IMR-90 (cell line): ENCODE data around the gene NOS3. TPM values are rescaled to one million over a fixed set of nuclear protein-coding genes. Genes with fewer than 3 reads are reported as not detected.

Experiments used
- ATAC-seq: fragments of 200-7000 bp; cut with Tn5 transposase; 2 replicates; pipeline ENCODE4 v1.9.1; 2020; ENCODE audit warnings: low read depth, mild to moderate bottlenecking, moderate library complexity
- BruUV-seq: library from RNA; stranded (reverse); fragments of 400-500 nt; replicated peaks from 2 replicates; lab custom pipeline; 2021; lab: Mats Ljungman, UMichigan
- CTCF ChIA-PET: fragments of 300-600 bp; formaldehyde crosslinking; extraction: SDS; loops from one replicate; lab custom pipeline; 2021; ENCODE audit warnings: antibody characterized with exemption; lab: Yijun Ruan, JAX
- POLR2A ChIA-PET: fragments of 300-600 bp; sonication (Branson Sonifier 250); formaldehyde crosslinking; loops from one replicate; lab custom pipeline; 2022; ENCODE audit warnings: antibody characterized with exemption; ENCODE audit not compliant: unreplicated experiment; lab: Charles Lee
- DNase-seq: peaks from one replicate; pipeline ENCODE4 v3.0.0; 2013
- H2AFZ ChIP-seq: replicated peaks from 2 replicates; pipeline ENCODE3; 2013; ENCODE audit warnings: low read length, mild to moderate bottlenecking; ENCODE audit not compliant: poor library complexity
- H2AK5ac ChIP-seq: 2 replicates; pipeline ENCODE4 v1.6.1; 2013; ENCODE audit warnings: low read depth, low read length, inconsistent platforms
- H2AK9ac ChIP-seq: replicated peaks from 2 replicates; pipeline ENCODE3; 2013; ENCODE audit warnings: mild to moderate bottlenecking, low read depth, low read length, moderate library complexity; ENCODE audit not compliant: poor library complexity
- H2BK120ac ChIP-seq: 2 replicates; pipeline ENCODE4 v1.6.1; 2013; ENCODE audit warnings: low read depth, low read length, inconsistent platforms
- H2BK15ac ChIP-seq: 3 replicates; pipeline ENCODE4 v1.6.1; 2013; ENCODE audit warnings: low read depth, low read length, inconsistent platforms
- H2BK20ac ChIP-seq: 2 replicates; pipeline ENCODE4 v1.6.1; 2013; ENCODE audit warnings: low read depth, mild to moderate bottlenecking, inconsistent platforms, low read length, moderate library complexity
- H2BK5ac ChIP-seq: 2 replicates; pipeline ENCODE4 v1.6.1; 2013; ENCODE audit warnings: mild to moderate bottlenecking, low read depth, low read length, inconsistent platforms; ENCODE audit not compliant: poor library complexity, severe bottlenecking
- H3K14ac ChIP-seq: replicated peaks from 2 replicates; pipeline ENCODE4 v1.6.1; 2013; ENCODE audit warnings: low read depth, low read length, inconsistent platforms
- H3K18ac ChIP-seq: 2 replicates; pipeline ENCODE4 v1.6.1; 2013; ENCODE audit warnings: low read depth, low read length, control low read depth
- H3K23ac ChIP-seq: 2 replicates; pipeline ENCODE4 v1.6.1; 2013; ENCODE audit warnings: low read depth, low read length, inconsistent platforms
- H3K27ac ChIP-seq: 2 replicates; pipeline ENCODE4 v1.5.1; 2013; ENCODE audit warnings: mild to moderate bottlenecking, control low read depth, low read length; ENCODE audit not compliant: insufficient read depth
- H3K27me3 ChIP-seq: 2 replicates; pipeline ENCODE4 v1.6.1; 2013; ENCODE audit warnings: low read length; ENCODE audit not compliant: control insufficient read depth, insufficient read depth
- H3K36me3 ChIP-seq: 2 replicates; pipeline ENCODE4 v1.6.1; 2013; ENCODE audit warnings: low read length, mixed read lengths; ENCODE audit not compliant: control insufficient read depth, insufficient read depth
- H3K4ac ChIP-seq: 2 replicates; pipeline ENCODE4 v1.6.1; 2013; ENCODE audit warnings: low read depth, low read length, inconsistent platforms
- H3K4me1 ChIP-seq: 2 replicates; pipeline ENCODE4 v1.6.1; 2013; ENCODE audit warnings: low read length, mixed read lengths; ENCODE audit not compliant: control insufficient read depth, insufficient read depth
- H3K4me2 ChIP-seq: 2 replicates; pipeline ENCODE4 v1.6.1; 2013; ENCODE audit warnings: low read depth, mild to moderate bottlenecking, control low read depth, low read length, moderate library complexity
- H3K4me3 ChIP-seq: 2 replicates; pipeline ENCODE4 v1.5.1; 2013; ENCODE audit warnings: low read depth, mild to moderate bottlenecking, control low read depth, low read length, moderate library complexity; ENCODE audit not compliant: insufficient read depth
- H3K56ac ChIP-seq: 2 replicates; pipeline ENCODE4 v1.6.1; 2013; ENCODE audit warnings: low read length, inconsistent platforms; ENCODE audit not compliant: insufficient read depth; ENCODE audit errors: extremely low read depth
- H3K79me1 ChIP-seq, 2 experiments: 2 replicates each; pipeline ENCODE4 v1.6.1; 2013; ENCODE audit warnings: low read length in 2 of 2, inconsistent platforms in 1 of 2, low read depth in 1 of 2
- H3K9ac ChIP-seq: 2 replicates; pipeline ENCODE4 v1.6.1; 2013; ENCODE audit warnings: low read depth, low read length, control low read depth
- H3K9me1 ChIP-seq: 2 replicates; pipeline ENCODE4 v1.6.1; 2013; ENCODE audit warnings: low read length, inconsistent platforms; ENCODE audit not compliant: insufficient read depth
- H3K9me3 ChIP-seq: 2 replicates; pipeline ENCODE4 v1.6.1; 2013; ENCODE audit warnings: low read length; ENCODE audit not compliant: control insufficient read depth, insufficient read depth
- H4K20me1 ChIP-seq: 2 replicates; pipeline ENCODE4 v1.6.1; 2013; ENCODE audit warnings: low read length, inconsistent platforms; ENCODE audit not compliant: insufficient read depth
- H4K5ac ChIP-seq: 2 replicates; pipeline ENCODE4 v1.6.1; 2013; ENCODE audit warnings: mild to moderate bottlenecking, low read depth, low read length, control low read depth
- H4K8ac ChIP-seq, 2 experiments: 2 replicates each; pipeline ENCODE4 v1.6.1; 2013; ENCODE audit warnings: low read depth in 2 of 2, low read length in 2 of 2, control low read depth in 1 of 2, inconsistent platforms in 1 of 2
- H4K91ac ChIP-seq: 2 replicates; pipeline ENCODE4 v1.6.1; 2013; ENCODE audit warnings: low read depth, low read length, inconsistent platforms; ENCODE audit not compliant: insufficient read depth
- BHLHE40 ChIP-seq: fragments of 150-350 bp; IDR thresholded peaks from 2 replicates; pipeline ENCODE4 v1.6.1; 2016; ENCODE audit warnings: mild to moderate bottlenecking, low read depth, low read length
- CEBPB ChIP-seq: IDR thresholded peaks from 2 replicates; pipeline ENCODE4 v1.6.1; 2012; ENCODE audit warnings: low read depth, low read length, improper control_type of control experiment
- CHD1 ChIP-seq: IDR thresholded peaks from 2 replicates; pipeline ENCODE4 v1.6.1; 2012; ENCODE audit warnings: low read depth, low read length, improper control_type of control experiment
- ELK1 ChIP-seq: fragments of 150-350 bp; IDR thresholded peaks from 2 replicates; pipeline ENCODE4 v1.6.1; 2016; ENCODE audit warnings: low read depth, mild to moderate bottlenecking, low read length, moderate library complexity, borderline replicate concordance
- FOS ChIP-seq: fragments of 150-350 bp; IDR thresholded peaks from 2 replicates; pipeline ENCODE4 v1.6.1; 2016; ENCODE audit warnings: low read depth, low read length
- MAFK ChIP-seq: IDR thresholded peaks from 2 replicates; pipeline ENCODE4 v1.6.1; 2012; ENCODE audit warnings: low read depth, low read length, improper control_type of control experiment
- MAZ ChIP-seq: IDR thresholded peaks from 2 replicates; pipeline ENCODE4 v1.6.1; 2012; ENCODE audit warnings: low read depth, mild to moderate bottlenecking, low read length, improper control_type of control experiment, moderate library complexity, borderline replicate concordance
- MXI1 ChIP-seq: IDR thresholded peaks from 2 replicates; pipeline ENCODE4 v1.6.1; 2012; ENCODE audit warnings: low read depth, mild to moderate bottlenecking, low read length, moderate library complexity, borderline replicate concordance
- NFE2L2 ChIP-seq: fragments of 150-350 bp; IDR thresholded peaks from 2 replicates; pipeline ENCODE4 v1.6.1; 2016; ENCODE audit warnings: low read depth, mild to moderate bottlenecking, low read length
- POLR2A ChIP-seq: IDR thresholded peaks from 2 replicates; pipeline ENCODE4 v1.6.1; 2012; ENCODE audit warnings: mild to moderate bottlenecking, low read depth, low read length
- RAD21 ChIP-seq: IDR thresholded peaks from 2 replicates; pipeline ENCODE4 v1.6.1; 2012; ENCODE audit warnings: low read length, improper control_type of control experiment
- RCOR1 ChIP-seq: IDR thresholded peaks from 2 replicates; pipeline ENCODE4 v1.6.1; 2012; ENCODE audit warnings: mild to moderate bottlenecking, low read length, improper control_type of control experiment; ENCODE audit not compliant: insufficient replicate concordance
- RFX5 ChIP-seq: IDR thresholded peaks from 2 replicates; pipeline ENCODE4 v1.8.0; 2012; ENCODE audit warnings: low read depth, mild to moderate bottlenecking, low read length, moderate library complexity
- SMC3 ChIP-seq: fragments of 150-350 bp; IDR thresholded peaks from 2 replicates; pipeline ENCODE4 v1.6.1; 2016; ENCODE audit warnings: low read depth, mild to moderate bottlenecking, antibody characterized with exemption, low read length, moderate library complexity
- USF2 ChIP-seq: fragments of 150-350 bp; IDR thresholded peaks from 2 replicates; pipeline ENCODE4 v1.6.1; 2017; ENCODE audit warnings: mild to moderate bottlenecking, antibody characterized with exemption, low read length, low read depth
- WGBS, 2 experiments: methylation state at CpG; one replicate each; pipeline versions ENCODE4 v1.1.5 to v1.1.7; 2013; ENCODE audit warnings: missing lambda C conversion rate in 2 of 2; ENCODE audit not compliant: insufficient read length in 1 of 2; ENCODE audit errors: extremely low coverage in 2 of 2; 5-methylcytosine and 5-hydroxymethylcytosine counted together
- dilution Hi-C: fragments of 300-500 bp; cut with HindIII; formaldehyde crosslinking; loops from one replicate; pipeline ENCODE4 v1.14.3; 2018; ENCODE audit warnings: low sequenced_read_pairs; ENCODE audit not compliant: unreplicated experiment
- in situ Hi-C: fragments of 300-500 bp; cut with MboI; formaldehyde crosslinking; loops from 3 replicates; pipeline ENCODE4 v1.14.3; 2019; ENCODE audit warnings: low sequenced_read_pairs, inconsistent platforms, mixed read lengths
- intact Hi-C: fragments of 100-400 bp; cut with micrococcal nuclease; formaldehyde crosslinking; loops from 2 replicates; pipeline ENCODE4 v1.10.0; 2022
- polyA plus RNA-seq, 3 experiments: library from polyadenylated mRNA; depleted of rRNA; stranded (reverse); fragments of >200 nt; gene quantifications; 2 replicates each; pipeline ENCODE4 v1.2.3, GENCODE V29; 2012; ENCODE audit warnings: low replicate concordance in 1 of 3
- total RNA-seq: library from RNA; depleted of rRNA; stranded (reverse); fragments of >200 nt; gene quantifications from 2 replicates; pipeline ENCODE4 v1.2.3, GENCODE V29; 2012
- TF ChIP-seq, protein P1 (sequence below): conservative IDR thresholded peaks from 2 replicates; pipeline ENCODE4 v1.5.1; 2012; ENCODE audit warnings: mild to moderate bottlenecking, low read depth, low read length, improper control_type of control experiment

The NOS3 gene
- total and polyA plus RNA-seq, 2 of the 4 experiments (the other 2 are of a cell fraction) = 0.72 to 2.0 TPM

GRCh38 chr7:151048911-151049463, 58.2 kb downstream of the NOS3 start:
- H2AK5ac ChIP-seq = no peak overlapping the region
- H3K23ac ChIP-seq = no peak overlapping the region
- H4K91ac ChIP-seq = no peak overlapping the region
- no peak for ATAC-seq
- H2BK20ac ChIP-seq = no peak overlapping the region
- in situ Hi-C loops (no loop called here), intact Hi-C loops (no loop called here), dilution Hi-C loops (no loop called here)
- H3K4me3 ChIP-seq = no peak overlapping the region
- no peak overlapping the region for H3K9ac ChIP-seq
- no peaks in the 10 kb centered on the region; the same call in 1 of the 2 replicates for H3K27me3 ChIP-seq
- peaks cover 6% of the 10 kb centered on the region; the same call in 1 of the 2 replicates for H3K9me1 ChIP-seq
- H3K9me3 ChIP-seq = no peaks in the 10 kb centered on the region
- no peaks in the 10 kb centered on the region for H3K79me1 ChIP-seq
- H4K5ac ChIP-seq = no peak overlapping the region
- no peak overlapping the region for H2BK120ac ChIP-seq
- no peak overlapping the region for H3K18ac ChIP-seq
- DNase-seq = no peak
- no peak overlapping the region for H2BK5ac ChIP-seq
- no peak overlapping the region for H3K14ac ChIP-seq
- POLR2A ChIA-PET = no interaction called here
- no peak overlapping the region for H3K4ac ChIP-seq
- peaks cover 5% of the 10 kb centered on the region; the same call in 1 of the 2 replicates for H3K36me3 ChIP-seq
- CTCF ChIA-PET = no interaction called here
- peaks cover 18% of the 10 kb centered on the region for H4K20me1 ChIP-seq
- H3K4me2 ChIP-seq = no peak overlapping the region
- H2BK15ac ChIP-seq = no peak overlapping the region
- H2AK9ac ChIP-seq = no peak overlapping the region
- no peak overlapping the region for H3K27ac ChIP-seq
- no peak overlapping the region for H2AFZ ChIP-seq
- no peak overlapping the region for H4K8ac ChIP-seq
- WGBS, 2 experiments = 97% methylated on average over 14 of the region's 38 CpGs; no CpG with 5 or more reads in 1 of the 2 experiments
- TF ChIP-seq POLR2A (no peak), MAZ (no peak), SMC3 (no peak), CEBPB (no peak), RCOR1 (no peak), MAFK (no peak), USF2 (no peak), BHLHE40 (no peak), MXI1 (no peak), RFX5 (no peak), RAD21 (no peak), ELK1 (no peak), NFE2L2 (no peak), CHD1 (no peak), FOS (no peak)
- TF ChIP-seq, protein P1, sequence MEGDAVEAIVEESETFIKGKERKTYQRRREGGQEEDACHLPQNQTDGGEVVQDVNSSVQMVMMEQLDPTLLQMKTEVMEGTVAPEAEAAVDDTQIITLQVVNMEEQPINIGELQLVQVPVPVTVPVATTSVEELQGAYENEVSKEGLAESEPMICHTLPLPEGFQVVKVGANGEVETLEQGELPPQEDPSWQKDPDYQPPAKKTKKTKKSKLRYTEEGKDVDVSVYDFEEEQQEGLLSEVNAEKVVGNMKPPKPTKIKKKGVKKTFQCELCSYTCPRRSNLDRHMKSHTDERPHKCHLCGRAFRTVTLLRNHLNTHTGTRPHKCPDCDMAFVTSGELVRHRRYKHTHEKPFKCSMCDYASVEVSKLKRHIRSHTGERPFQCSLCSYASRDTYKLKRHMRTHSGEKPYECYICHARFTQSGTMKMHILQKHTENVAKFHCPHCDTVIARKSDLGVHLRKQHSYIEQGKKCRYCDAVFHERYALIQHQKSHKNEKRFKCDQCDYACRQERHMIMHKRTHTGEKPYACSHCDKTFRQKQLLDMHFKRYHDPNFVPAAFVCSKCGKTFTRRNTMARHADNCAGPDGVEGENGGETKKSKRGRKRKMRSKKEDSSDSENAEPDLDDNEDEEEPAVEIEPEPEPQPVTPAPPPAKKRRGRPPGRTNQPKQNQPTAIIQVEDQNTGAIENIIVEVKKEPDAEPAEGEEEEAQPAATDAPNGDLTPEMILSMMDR = no peak
- BruUV-seq = no TSS peak
- no peak overlapping the region for H3K56ac ChIP-seq
- peaks cover 11% of the 10 kb centered on the region; the same call in 1 of the 2 replicates for H3K4me1 ChIP-seq
